SK-N-SH (cell line): ENCODE measurements around the gene SAA4. TPM values are rescaled to one million over a fixed set of nuclear protein-coding genes. Genes with fewer than 3 reads are reported as not detected.
"Not testable (repeated sequence)": the region's sequence is repeated elsewhere in the genome, so short reads cannot be mapped to it uniquely, and the experiment has no call there.

Experiments used
- CTCF ChIA-PET: fragments of 300-600, 350-600 bp; formaldehyde crosslinking; extraction: SDS; loops from one replicate; lab custom pipeline; 2021; lab: Yijun Ruan, JAX
- POLR2A ChIA-PET: fragments of 350-600 bp; sonication (Branson Sonifier 250); formaldehyde crosslinking; extraction: SDS; loops from one replicate; lab custom pipeline; 2020; ENCODE audit warnings: antibody characterized with exemption, inconsistent platforms; lab: Yijun Ruan, JAX
- DNase-seq: peaks from one replicate; pipeline ENCODE4 v3.0.0; 2012
- H2AFZ ChIP-seq: fragments of 200-600 bp; sonication (generic); 2 replicates; pipeline ENCODE4 v1.8.1; 2016; ENCODE audit warnings: antibody characterized with exemption, mild to moderate bottlenecking, low read depth
- H3F3A ChIP-seq: fragments of 200-600 bp; sonication (generic); replicated peaks from 2 replicates; pipeline ENCODE3; 2016; ENCODE audit warnings: antibody characterized with exemption, mild to moderate bottlenecking; ENCODE audit not compliant: insufficient read depth
- H3K27ac ChIP-seq, 2 experiments: fragments of 200-500 bp in 1 of 2; fragments of 200-600 bp in 1 of 2; sonication (Bioruptor generic) in 1 of 2; sonication (generic), shearing (Covaris generic) in 1 of 2; 2 replicates each; pipeline versions ENCODE4 v1.5.1 to v1.6.1; 2014 to 2016; ENCODE audit warnings: low read depth in 2 of 2, inconsistent platforms in 1 of 2, low read length in 1 of 2, mild to moderate bottlenecking in 1 of 2, mixed read lengths in 1 of 2
- H3K27me3 ChIP-seq: fragments of 200-600 bp; sonication (generic), shearing (Covaris generic); 2 replicates; pipeline ENCODE4 v1.6.1; 2016; ENCODE audit warnings: mixed run types; ENCODE audit not compliant: insufficient read depth
- H3K36me3 ChIP-seq, 2 experiments: fragments of 200-500 bp in 1 of 2; fragments of 200-600 bp in 1 of 2; sonication (Bioruptor generic) in 1 of 2; sonication (generic) in 1 of 2; replicated peaks in 1 of 2; 2 replicates each; pipeline versions ENCODE3 to v1.5.1; 2014 to 2016; ENCODE audit warnings: low read length in 1 of 2, mild to moderate bottlenecking in 1 of 2; ENCODE audit not compliant: insufficient read depth in 2 of 2, control insufficient read depth in 1 of 2
- H3K4me1 ChIP-seq, 2 experiments: fragments of 200-500 bp in 1 of 2; fragments of 200-600 bp in 1 of 2; sonication (Bioruptor generic) in 1 of 2; sonication (generic), shearing (Covaris generic) in 1 of 2; 2 replicates each; pipeline versions ENCODE4 v1.5.1 to v1.6.1; 2014 to 2016; ENCODE audit warnings: low read depth in 1 of 2, low read length in 1 of 2, mixed run types in 1 of 2; ENCODE audit not compliant: insufficient read depth in 2 of 2, control insufficient read depth in 1 of 2
- H3K4me2 ChIP-seq: fragments of 200-600 bp; sonication (generic), shearing (Covaris generic); 2 replicates; pipeline ENCODE4 v1.6.1; 2017; ENCODE audit warnings: mixed run types
- H3K4me3 ChIP-seq, 2 experiments: fragments of 200-500 bp in 1 of 2; fragments of 200-600 bp in 1 of 2; sonication (Bioruptor generic) in 1 of 2; sonication (generic), shearing (Covaris generic) in 1 of 2; 2 replicates each; pipeline versions ENCODE4 v1.5.1 to v1.8.1; 2014 to 2016; ENCODE audit warnings: low read depth in 2 of 2, inconsistent platforms in 1 of 2, low read length in 1 of 2, mild to moderate bottlenecking in 1 of 2, mixed read lengths in 1 of 2, moderate library complexity in 1 of 2
- H3K79me2 ChIP-seq: fragments of 200-600 bp; sonication (generic); 2 replicates; pipeline ENCODE4 v1.8.1; 2017; ENCODE audit warnings: mild to moderate bottlenecking; ENCODE audit not compliant: insufficient read depth
- H3K9ac ChIP-seq: fragments of 200-600 bp; sonication (generic); 2 replicates; pipeline ENCODE4 v1.6.1; 2017; ENCODE audit warnings: mixed run types
- H3K9me2 ChIP-seq: fragments of 200-600 bp; sonication (generic); 2 replicates; pipeline ENCODE4 v1.6.1; 2017; ENCODE audit warnings: mixed run types
- H3K9me3 ChIP-seq: fragments of 200-600 bp; sonication (generic); 2 replicates; pipeline ENCODE4 v1.6.1; 2017; ENCODE audit warnings: mixed run types, mild to moderate bottlenecking, moderate library complexity
- H4K20me1 ChIP-seq: fragments of 200-600 bp; sonication (generic); 2 replicates; pipeline ENCODE4 v1.6.1; 2017; ENCODE audit warnings: mild to moderate bottlenecking, mixed run types; ENCODE audit not compliant: insufficient read depth
- CTCF ChIP-seq: fragments of 200-600 bp; sonication (generic); IDR thresholded peaks from 2 replicates; pipeline ENCODE4 v1.6.1; 2017; ENCODE audit warnings: antibody characterized with exemption, mild to moderate bottlenecking, moderate library complexity
- EP300 ChIP-seq, 2 experiments: IDR thresholded peaks; 2 replicates each; pipeline versions ENCODE4 v1.4.0 to v1.6.1; 2012; ENCODE audit warnings: borderline replicate concordance in 1 of 2, low read depth in 1 of 2, low read length in 1 of 2
- EZH2phosphoT487 ChIP-seq: fragments of 200-600 bp; sonication (generic); IDR thresholded peaks from 2 replicates; pipeline ENCODE4 v1.6.1; 2017; ENCODE audit warnings: low read depth, mixed run types, mild to moderate bottlenecking, antibody characterized with exemption, moderate library complexity, borderline replicate concordance
- FOXJ3 ChIP-seq: sonication (generic); formaldehyde crosslinking; IDR thresholded peaks from 2 replicates; pipeline ENCODE4 v1.5.1; 2020; ENCODE audit warnings: mild to moderate bottlenecking, missing genetic modification reagents
- FOXM1 ChIP-seq: IDR thresholded peaks from 2 replicates; pipeline ENCODE4 v1.4.0; 2012; ENCODE audit warnings: low read depth, mild to moderate bottlenecking
- GABPA ChIP-seq: IDR thresholded peaks from 2 replicates; pipeline ENCODE4 v1.4.0; 2012; ENCODE audit warnings: low read depth, mild to moderate bottlenecking
- NFIC ChIP-seq: IDR thresholded peaks from 2 replicates; pipeline ENCODE4 v1.4.0; 2012; ENCODE audit warnings: borderline replicate concordance
- NRF1 ChIP-seq: IDR thresholded peaks from 2 replicates; pipeline ENCODE4 v1.6.1; 2012; ENCODE audit warnings: low read depth, mild to moderate bottlenecking, low read length
- REST ChIP-seq: IDR thresholded peaks from 2 replicates; pipeline ENCODE4 v1.6.1; 2012; ENCODE audit warnings: mild to moderate bottlenecking, low read depth, low read length, moderate library complexity
- TAF1 ChIP-seq: IDR thresholded peaks from 2 replicates; pipeline ENCODE4 v1.6.1; 2012; ENCODE audit warnings: low read depth, mild to moderate bottlenecking, low read length, moderate library complexity, borderline replicate concordance
- YY1 ChIP-seq: IDR thresholded peaks from 2 replicates; pipeline ENCODE4 v1.4.0; 2012; ENCODE audit warnings: low read depth, mild to moderate bottlenecking
- WGBS: methylation state at CpG from one replicate; pipeline ENCODE4 v1.1.6; 2017; ENCODE audit warnings: low lambda C conversion rate; 5-methylcytosine and 5-hydroxymethylcytosine counted together
- polyA plus RNA-seq, 3 experiments: library from polyadenylated mRNA; depleted of rRNA; stranded (reverse); fragments of >200 nt; gene quantifications; 2 replicates each; pipeline ENCODE4 v1.2.3, GENCODE V29; 2012

Gene SAA4
- polyA plus RNA-seq, 1 of the 3 experiments (the other 2 are of a cell fraction): not detected

- no peaks in the 10 kb centered on the region for H3K79me2 ChIP-seq
- no peaks in the 10 kb centered on the region for H3K27me3 ChIP-seq
- H4K20me1 ChIP-seq: no peaks in the 10 kb centered on the region
- H2AFZ ChIP-seq: no peak overlapping the region
- TF ChIP-seq CTCF (no peak), NFIC (no peak), FOXM1 (no peak), EP300 (IDR thresholded peaks at IDR 0.05; ENCODE audit: borderline replicate concordance in 1 of 2, low read depth in 1 of 2, low read length in 1 of 2) (no peak), FOXJ3 (CRISPR knock-in tag) (no peak), NRF1 (no peak), REST (no peak), TAF1 (no peak), GABPA (no peak), EZH2phosphoT487 (no peak), YY1 (no peak)
- H3K4me3 ChIP-seq: no peak overlapping the region
- H3F3A ChIP-seq: no peaks in the 10 kb centered on the region
- no peak overlapping the region for H3K9ac ChIP-seq
- no peaks in the 10 kb centered on the region for H3K4me1 ChIP-seq
- no peak overlapping the region for H3K27ac ChIP-seq
- WGBS: 18% methylated on average over 4 of the region's 4 CpGs
- ChIA-PET POLR2A (no interaction called here), CTCF (interaction anchor here (0.8 kb wide), 1 partner anchor 20 kb away, joined by 4 read pairs; no protein-coding TSS in a partner anchor)
- H3K36me3 ChIP-seq: no peaks in the 10 kb centered on the region
- DNase-seq: no peak
- H3K9me2 ChIP-seq: no peaks in the 10 kb centered on the region
- H3K9me3 ChIP-seq: no peaks in the 10 kb centered on the region
- no peak overlapping the region for H3K4me2 ChIP-seq
Measured at GRCh38 chr11:18264035-18264434, 27.4 kb upstream of the SAA4 start.

GRCh38 chr11:18262681-18263350 is 26.2 kb upstream of the SAA4 start:
- CTCF ChIA-PET, DNase-seq, POLR2A ChIA-PET: not testable (repeated sequence)

More at GRCh38 chr11:18262681-18263350, 26.2 kb upstream of the SAA4 start:
- H3K9me2 ChIP-seq, H3K27ac ChIP-seq, H2AFZ ChIP-seq, H3K27me3 ChIP-seq, H3K9ac ChIP-seq, H3K4me1 ChIP-seq, H3K79me2 ChIP-seq, H3F3A ChIP-seq, H3K9me3 ChIP-seq, H3K36me3 ChIP-seq, H4K20me1 ChIP-seq, H3K4me3 ChIP-seq, H3K4me2 ChIP-seq: not testable (repeated sequence)
- WGBS: 38% methylated on average over 6 of the region's 8 CpGs
